Colon (tissue), 2 donors: Measurements from ENCODE around the gene PTDSS2.
"Not testable (repeated sequence)": the region's sequence is repeated elsewhere in the genome, so short reads cannot be mapped to it uniquely, and the experiment has no call there.

Experiments used
- FAIRE-seq: peaks from 2 replicates; lab custom pipeline; 2012; peaks lifted over from hg19 to GRCh38; lab: Jason Lieb, UNC
- donor health status: control.
- donor health status: control.

Gene PTDSS2

GRCh38 chr11:507727-508515, 57.8 kb downstream of the PTDSS2 start:
- FAIRE-seq = no peak

- FAIRE-seq = no peak
Observed at GRCh38 chr11:508956-509355, 58.9 kb downstream of the PTDSS2 start.

- FAIRE-seq = no peak
Observed at GRCh38 chr11:512761-513595, 62.9 kb downstream of the PTDSS2 start.

GRCh38 chr11:514606-515005, 64.5 kb downstream of the PTDSS2 start:
- no peak for FAIRE-seq

- FAIRE-seq = no peak
Observed at GRCh38 chr11:515131-515530, 65.1 kb downstream of the PTDSS2 start.

- FAIRE-seq = no peak
Observed at GRCh38 chr11:516400-516799, 66.3 kb downstream of the PTDSS2 start.

GRCh38 chr11:516918-517685, 67.0 kb downstream of the PTDSS2 start:
- FAIRE-seq = not testable (repeated sequence)

- no peak for FAIRE-seq
Observed at GRCh38 chr11:518463-519202, 68.6 kb downstream of the PTDSS2 start.

GRCh38 chr11:520428-521176, 70.5 kb downstream of the PTDSS2 start:
- no peak for FAIRE-seq

GRCh38 chr11:521177-521688, 71.2 kb downstream of the PTDSS2 start:
- no peak for FAIRE-seq

- no peak for FAIRE-seq
Observed at GRCh38 chr11:526192-526591, 76.1 kb downstream of the PTDSS2 start.

GRCh38 chr11:528166-528814, 78.2 kb downstream of the PTDSS2 start:
- no peak for FAIRE-seq

- FAIRE-seq = no peak
Observed at GRCh38 chr11:528815-529727, 79.0 kb downstream of the PTDSS2 start.

GRCh38 chr11:529728-530411, 79.8 kb downstream of the PTDSS2 start:
- no peak for FAIRE-seq

- no peak for FAIRE-seq
Observed at GRCh38 chr11:530960-531831, 81.1 kb downstream of the PTDSS2 start.

- FAIRE-seq = no peak
Observed at GRCh38 chr11:531919-532526, 81.9 kb downstream of the PTDSS2 start.

GRCh38 chr11:532527-532985, 82.5 kb downstream of the PTDSS2 start:
- FAIRE-seq = no peak
